Erythroblast (primary cell): ENCODE results near the gene GPC4.
"Not testable (repeated sequence)": the region's sequence is repeated elsewhere in the genome, so short reads cannot be mapped to it uniquely, and the experiment has no call there.

ENCODE experiments used
- DNase-seq, 2 experiments: peaks; one replicate each; lab custom pipeline; 2025; lab: John Stamatoyannopoulos, UW
- GATA1 ChIP-seq: IDR thresholded peaks from 2 replicates; pipeline ENCODE4 v1.6.1; 2011; ENCODE audit warnings: low read depth, mild to moderate bottlenecking, control low read depth, low read length, moderate library complexity
- POLR2A ChIP-seq: IDR thresholded peaks from 2 replicates; pipeline ENCODE4 v1.6.1; 2011; ENCODE audit warnings: mild to moderate bottlenecking, low read length

Gene GPC4

DNA sequence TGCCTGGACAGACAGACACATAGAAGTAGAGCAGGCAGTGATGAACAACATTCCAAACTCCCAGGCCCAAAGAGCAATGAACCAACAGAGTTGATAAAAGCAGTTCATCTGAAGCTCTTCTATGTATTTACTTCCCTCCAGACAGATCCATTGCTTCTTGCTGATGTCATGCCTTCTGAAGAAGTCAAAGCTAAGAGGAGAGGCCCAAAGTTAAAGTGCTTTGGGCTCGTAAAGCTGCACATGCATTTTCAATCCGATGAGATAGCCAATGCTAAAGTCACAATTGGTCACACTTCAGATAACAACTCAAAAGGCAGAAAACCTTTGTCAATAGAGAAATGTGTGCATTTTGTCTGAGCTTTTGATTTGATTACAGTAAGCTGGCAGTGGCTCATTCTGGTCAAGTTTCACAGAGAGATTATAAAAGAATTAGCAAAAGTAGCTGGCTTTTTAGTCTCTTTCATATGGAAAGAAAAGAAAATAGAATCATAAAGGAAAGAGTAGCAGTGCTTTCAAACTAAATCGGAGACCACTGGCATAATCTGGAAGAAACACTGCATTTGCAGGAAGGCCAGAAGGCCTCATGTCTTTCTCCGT, 82.0 kb downstream of the GPC4 start:
- TF ChIP-seq GATA1 (no peak), POLR2A (no peak)
- no peak for DNase-seq

DNA sequence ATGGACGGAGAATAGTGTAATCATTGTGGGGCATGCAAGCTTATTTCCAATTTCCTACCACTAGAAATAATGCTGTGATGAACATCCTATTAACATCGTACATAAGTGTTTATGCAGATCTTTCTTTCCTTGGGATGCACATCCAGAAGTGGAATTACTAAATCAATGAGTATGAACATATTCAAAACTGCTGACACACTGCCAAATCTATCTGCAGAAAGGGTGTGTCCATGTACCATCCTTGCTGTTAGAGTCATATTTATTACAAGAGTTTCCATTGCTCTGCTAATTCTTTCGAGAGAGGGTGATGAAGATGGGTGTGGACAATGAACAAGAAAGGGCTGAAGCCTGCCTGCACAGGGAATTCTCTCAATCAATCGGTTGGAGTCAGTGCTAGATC, 82.6 kb downstream of the GPC4 start:
- TF ChIP-seq POLR2A (no peak), GATA1 (no peak)
- DNase-seq, result no peak

DNA sequence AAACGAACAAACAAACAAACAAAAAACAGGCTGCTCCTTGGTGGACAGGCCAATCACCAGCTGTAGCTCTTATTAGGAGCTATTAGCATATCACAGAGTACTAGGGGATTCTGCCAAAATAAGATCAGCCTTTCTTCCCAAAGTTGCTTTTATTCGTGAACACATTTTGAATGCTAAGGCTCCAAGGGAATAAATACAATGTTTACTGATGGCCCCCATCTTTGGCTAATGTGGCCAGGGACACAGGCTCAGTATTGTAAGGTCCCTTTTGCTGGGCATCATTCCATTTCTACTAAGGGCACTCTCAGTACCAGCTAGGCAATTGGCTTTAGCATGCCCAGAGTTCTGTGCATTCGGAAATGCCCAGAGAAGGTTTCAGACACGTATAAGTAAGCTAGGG, 84.3 kb downstream of the GPC4 start:
- TF ChIP-seq GATA1 (no peak), POLR2A (no peak)

DNA sequence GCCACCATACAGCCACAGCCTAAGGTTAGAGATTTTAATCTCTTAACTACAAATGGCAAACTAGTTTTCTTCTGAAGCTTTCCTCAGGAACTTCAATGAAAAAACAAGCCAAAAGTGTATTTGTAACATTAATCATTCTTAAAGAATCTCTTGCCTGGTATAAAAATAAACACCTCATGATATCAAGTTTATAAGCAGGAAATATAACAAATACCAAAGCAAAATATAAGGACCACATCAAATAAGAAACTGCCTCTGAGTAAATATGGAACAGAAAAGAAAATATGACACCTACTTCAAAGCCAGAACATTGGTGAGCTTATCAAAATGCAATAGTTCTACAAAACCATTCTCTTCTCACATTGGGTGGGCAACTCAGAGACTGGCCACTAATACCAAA, 89.9 kb downstream of the GPC4 start:
- TF ChIP-seq GATA1 (no peak), POLR2A (no peak)
- no peak for DNase-seq

More for the DNA sequence above, 84.3 kb downstream of the GPC4 start:
- no peak for DNase-seq

DNA sequence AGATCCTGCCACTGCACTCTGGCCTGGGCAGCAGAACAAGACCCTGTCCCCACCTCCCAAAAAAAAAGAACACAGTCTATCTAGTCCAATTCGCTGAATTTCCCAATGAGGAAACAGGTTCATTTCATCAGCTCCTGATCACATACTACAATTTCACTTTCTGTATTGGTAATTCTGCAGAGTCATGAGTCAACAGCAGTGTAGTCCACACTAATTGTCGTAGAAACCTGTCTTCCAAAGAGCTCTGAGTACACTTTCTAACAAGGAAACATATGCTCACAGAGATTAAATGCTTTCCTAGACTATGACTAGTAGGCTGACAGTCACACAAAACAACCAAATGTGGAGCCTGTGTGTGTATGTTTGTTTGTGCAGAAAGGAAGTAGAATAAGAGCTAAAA, 91.9 kb downstream of the GPC4 start:
- no peak for DNase-seq
- no peak for TF ChIP-seq GATA1
- TF ChIP-seq POLR2A, result no peak

DNA sequence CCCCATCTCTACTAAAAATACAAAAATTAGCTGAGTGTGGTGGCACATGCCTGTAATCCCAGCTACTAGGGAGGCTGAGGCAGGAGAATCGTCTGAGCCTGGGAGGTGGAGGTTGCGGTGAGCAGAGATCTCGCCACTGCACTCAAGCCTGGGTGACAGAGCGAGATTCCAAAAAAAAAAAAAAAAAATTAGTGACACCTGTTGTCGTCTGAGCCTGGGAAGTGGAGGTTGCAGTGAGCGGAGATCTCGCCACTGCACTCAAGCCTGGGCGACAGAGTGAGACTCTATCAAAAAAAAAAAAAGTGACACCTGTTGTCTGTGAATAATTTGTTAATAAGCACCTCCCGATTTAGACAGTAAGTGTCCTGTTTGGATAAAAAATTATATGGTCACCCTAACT, 93.0 kb downstream of the GPC4 start:
- not testable (repeated sequence) for DNase-seq

DNA sequence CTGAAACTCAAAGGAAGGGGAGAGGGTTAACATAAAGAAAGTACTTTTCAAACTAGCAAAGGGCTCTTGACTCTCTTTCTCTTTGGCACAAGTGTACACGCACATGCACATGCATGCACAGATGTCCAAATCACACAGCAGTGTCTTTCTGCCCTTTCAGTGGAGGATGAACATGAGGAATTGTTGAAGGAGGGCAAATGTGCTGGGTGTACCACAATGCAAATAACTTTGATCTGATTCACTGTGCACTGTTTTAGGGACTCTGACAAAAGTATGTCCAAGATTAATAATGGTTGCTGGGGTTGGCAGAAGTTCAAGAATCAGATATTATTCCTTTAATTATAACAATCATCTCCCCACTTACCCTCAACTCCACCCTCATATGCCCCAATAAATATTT, 93.8 kb downstream of the GPC4 start:
- DNase-seq, result no peak
- TF ChIP-seq GATA1, result no peak
- no peak for TF ChIP-seq POLR2A

DNA sequence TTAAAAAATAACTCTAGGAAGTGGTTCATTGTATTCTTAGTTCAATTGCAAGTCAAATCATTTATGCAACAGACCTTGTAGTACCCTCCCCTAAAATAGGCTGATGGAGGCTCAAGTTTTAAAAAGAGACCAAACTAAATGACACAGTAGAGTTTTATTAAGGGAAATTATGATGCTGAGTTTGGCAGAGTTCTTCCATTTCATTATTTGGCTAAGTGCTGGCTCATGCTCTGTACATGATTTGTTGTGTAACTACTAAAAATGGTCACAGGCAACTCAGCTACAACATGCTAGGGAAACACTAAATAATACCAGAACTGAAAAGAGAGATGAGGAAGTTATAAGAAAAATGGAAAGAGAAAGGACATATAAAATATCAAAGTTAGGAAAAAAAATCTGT, 101.0 kb downstream of the GPC4 start:
- TF ChIP-seq POLR2A (no peak), GATA1 (no peak)
- no peak for DNase-seq

DNA sequence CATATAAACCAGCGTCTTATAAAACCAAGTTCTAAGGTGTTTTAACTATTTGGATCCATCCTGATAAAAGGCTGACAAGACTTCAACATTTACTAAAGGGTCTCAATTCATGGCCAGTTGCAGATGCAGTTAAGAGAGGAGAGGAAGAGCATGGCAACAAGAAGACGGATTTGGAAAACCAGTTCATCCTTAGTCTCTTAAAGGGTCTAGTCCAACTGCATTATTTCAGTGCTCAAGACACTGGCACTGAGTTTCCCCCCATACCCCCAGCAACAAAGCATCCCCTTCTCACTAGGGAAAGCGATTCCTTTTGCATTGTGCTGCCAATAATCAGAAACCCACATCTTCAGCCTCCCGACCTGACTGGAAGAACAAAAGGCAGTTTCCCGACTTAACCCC, 106.8 kb downstream of the GPC4 start:
- DNase-seq, result no peak
- no peak for TF ChIP-seq GATA1
- no peak for TF ChIP-seq POLR2A

DNA sequence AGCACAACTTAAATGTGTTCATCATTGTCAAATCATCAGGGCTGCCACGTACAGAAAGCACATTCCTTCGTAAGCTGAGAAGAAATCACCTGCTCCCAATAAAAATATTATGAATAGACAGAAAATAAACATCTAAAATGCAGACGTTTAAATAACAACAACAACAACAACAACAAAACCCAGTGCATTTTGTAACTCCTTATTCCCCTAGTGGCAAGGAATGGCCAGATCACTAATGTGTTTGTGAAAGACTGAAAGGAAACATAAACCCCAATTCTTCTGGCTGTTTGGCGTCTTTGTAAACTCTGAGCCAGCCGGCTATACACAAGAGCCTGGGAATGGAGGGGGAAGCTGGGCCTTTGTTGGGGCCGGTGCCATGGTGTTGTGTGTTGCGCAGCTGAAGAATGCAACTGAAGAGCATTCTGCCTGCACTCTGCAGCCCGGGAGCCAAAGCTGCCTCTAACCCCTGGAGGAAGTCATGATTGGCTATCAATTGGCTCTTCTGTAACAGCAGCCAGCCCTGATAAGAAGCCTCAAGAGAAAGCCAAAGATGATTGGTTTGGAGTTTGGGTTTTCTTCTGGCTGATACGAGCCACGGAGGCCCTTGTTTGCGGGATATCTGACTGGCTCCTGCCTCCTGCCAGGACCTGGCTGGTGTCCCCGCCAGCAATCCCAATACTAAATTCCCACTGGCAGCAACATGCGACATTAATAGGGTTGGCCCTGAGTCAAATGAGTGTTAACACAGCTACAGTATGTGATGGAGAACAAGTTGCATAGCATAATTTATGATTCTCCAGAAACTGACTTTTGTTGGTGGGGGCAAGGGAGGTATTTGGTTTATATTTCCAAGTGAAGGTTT, 107.4 kb downstream of the GPC4 start:
- TF ChIP-seq POLR2A (no peak), GATA1 (no peak)
- no peak for DNase-seq

DNA sequence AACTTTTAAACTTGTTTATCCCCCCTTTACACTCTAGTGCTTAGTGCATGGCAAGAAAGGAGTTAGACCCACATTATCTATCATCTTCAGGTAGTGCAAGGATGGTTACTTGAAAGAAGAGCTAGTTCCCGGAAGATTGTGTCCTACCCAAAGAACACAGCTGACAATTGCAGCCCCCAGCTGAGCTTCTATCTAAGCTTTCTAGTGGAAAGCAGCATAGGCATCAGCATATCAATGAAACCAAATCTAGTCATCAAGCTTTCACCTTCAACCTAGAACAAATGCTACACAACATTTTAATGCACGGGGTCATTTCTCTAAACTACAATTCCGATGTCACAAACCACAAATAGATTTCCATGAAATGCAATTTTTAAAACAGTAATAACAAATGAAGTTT, 108.2 kb downstream of the GPC4 start:
- DNase-seq, result no peak
- TF ChIP-seq GATA1 (no peak), POLR2A (no peak)

DNA sequence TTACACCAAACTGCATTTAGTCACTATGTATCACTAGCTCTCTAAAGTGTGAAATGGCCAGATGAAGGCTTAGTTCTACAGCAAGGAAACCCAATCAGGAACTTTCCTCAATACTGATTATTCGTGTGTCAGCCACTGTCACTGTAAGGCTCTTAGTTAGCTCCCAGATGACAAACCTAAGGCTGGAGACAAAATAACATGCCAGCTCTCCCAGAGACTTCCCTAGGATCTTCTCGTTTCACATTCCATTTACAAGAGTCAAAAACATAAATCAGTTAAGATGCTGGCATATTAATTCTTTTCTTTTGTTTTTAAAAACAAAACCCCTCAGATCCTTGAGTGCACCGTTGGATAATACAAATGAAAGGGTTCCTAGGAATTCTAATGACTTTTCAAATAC, 109.0 kb downstream of the GPC4 start:
- no peak for DNase-seq
- no peak for TF ChIP-seq GATA1
- no peak for TF ChIP-seq POLR2A

DNA sequence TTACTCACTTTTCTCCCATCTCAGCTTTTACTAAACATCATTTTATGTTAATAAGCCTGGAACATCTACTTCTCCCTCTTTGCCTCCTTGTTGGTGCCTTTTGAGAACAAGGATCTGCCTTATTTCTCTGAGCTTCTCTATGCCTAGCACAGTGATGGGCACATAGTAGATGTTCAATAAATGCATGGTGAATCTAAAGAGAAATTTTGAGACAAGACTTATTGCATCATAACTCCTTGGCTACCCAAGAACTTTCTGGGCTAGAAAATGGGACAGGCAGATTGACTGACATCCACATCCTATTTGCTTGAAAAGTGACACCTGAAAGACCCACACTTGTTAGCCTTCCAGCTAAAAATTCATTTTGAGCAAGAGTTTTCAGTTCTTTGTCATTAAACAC, 109.9 kb downstream of the GPC4 start:
- TF ChIP-seq POLR2A (no peak), GATA1 (no peak)
- no peak for DNase-seq

DNA sequence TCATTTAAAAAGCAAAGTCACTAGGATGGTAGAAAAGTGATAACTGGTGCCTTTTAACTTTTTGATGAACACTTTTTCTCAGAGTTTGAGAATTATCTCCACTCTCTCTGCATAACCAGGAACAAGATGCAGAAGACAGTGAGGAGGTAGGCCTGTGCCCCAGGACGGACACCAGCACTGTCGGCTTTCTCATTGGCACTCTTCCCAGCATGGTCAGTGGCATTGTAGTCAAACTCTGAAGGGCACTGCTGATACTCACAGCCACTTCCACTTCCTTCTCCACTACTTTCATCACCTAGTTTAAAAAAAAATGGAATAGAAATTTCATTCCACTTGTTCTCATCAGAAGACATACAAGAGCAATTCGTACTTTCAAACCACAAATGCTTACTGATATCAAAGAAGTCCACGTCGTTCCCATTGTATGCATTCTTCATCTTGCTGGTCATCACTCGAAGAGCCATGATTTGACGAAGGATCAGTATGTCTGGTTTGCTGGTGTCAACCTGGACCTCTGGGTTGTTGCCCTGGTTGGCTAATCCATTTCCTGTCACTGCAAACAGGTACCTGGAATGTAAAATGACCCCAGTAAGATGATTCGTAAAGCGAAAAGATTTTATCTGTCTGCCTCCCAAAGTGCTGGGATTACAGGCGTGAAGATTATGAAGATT, 112.4 kb downstream of the GPC4 start:
- no peak for DNase-seq
- TF ChIP-seq POLR2A, result no peak
- TF ChIP-seq GATA1, result no peak

DNA sequence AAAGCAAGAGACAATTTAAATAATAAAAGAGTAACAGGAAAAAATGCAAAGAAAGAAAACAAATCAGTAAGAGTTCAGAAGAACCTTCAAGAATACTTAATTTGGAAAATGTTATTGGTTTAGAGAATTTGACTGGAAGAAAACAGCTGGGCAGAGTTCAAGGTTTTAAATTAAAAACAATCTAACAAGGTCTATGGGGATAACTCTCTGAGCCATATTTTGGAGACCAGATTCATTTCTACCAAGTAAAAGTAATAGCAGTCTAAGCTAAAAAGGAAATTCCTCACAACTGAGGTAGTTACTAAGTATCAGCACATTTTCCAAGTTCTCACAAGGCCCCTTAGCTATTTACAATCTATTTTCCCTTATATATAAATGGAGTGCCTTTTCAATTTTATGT, 114.7 kb downstream of the GPC4 start:
- DNase-seq, result no peak
- no peak for TF ChIP-seq POLR2A
- no peak for TF ChIP-seq GATA1
